HepG2 (cell line): Measurements from ENCODE around the gene CDC34. TPM values are rescaled to one million over a fixed set of nuclear protein-coding genes. Genes with fewer than 3 reads are reported as not detected.

Experiments
- BORCS8-MEF2B ChIP-seq: sonication (generic); formaldehyde crosslinking; IDR thresholded peaks from 2 replicates; pipeline ENCODE4 v1.8.0; 2022; ENCODE audit warnings: mild to moderate bottlenecking, missing genetic modification reagents
- FLYWCH1 ChIP-seq: sonication (generic); formaldehyde crosslinking; IDR thresholded peaks from 2 replicates; pipeline ENCODE4 v1.8.1; 2023; ENCODE audit warnings: mild to moderate bottlenecking, missing genetic modification reagents
- FOXC1 ChIP-seq: sonication (generic); formaldehyde crosslinking; IDR thresholded peaks from 2 replicates; pipeline ENCODE4 v1.8.0; 2022; ENCODE audit warnings: mild to moderate bottlenecking, missing genetic modification reagents, borderline replicate concordance
- GATAD2A ChIP-seq: IDR thresholded peaks from 2 replicates; pipeline ENCODE4 v1.6.1; 2016
- JUNB ChIP-seq: sonication (generic); formaldehyde crosslinking; IDR thresholded peaks from 2 replicates; pipeline ENCODE4 v1.8.0; 2022; ENCODE audit warnings: missing genetic modification reagents, mild to moderate bottlenecking, borderline replicate concordance
- MBNL3 ChIP-seq: fragments of 250-450 bp; sonication (Bioruptor Pico); conservative IDR thresholded peaks from 2 replicates; pipeline ENCODE4 v1.8.0; 2022; ENCODE audit warnings: mild to moderate bottlenecking, inconsistent platforms
- ONECUT2 ChIP-seq: sonication (generic); formaldehyde crosslinking; IDR thresholded peaks from 2 replicates; pipeline ENCODE4 v1.4.0; 2020; ENCODE audit warnings: missing genetic modification reagents
- SIN3A ChIP-seq: IDR thresholded peaks from 2 replicates; pipeline ENCODE4 v1.6.1; 2011; ENCODE audit warnings: low read depth, mild to moderate bottlenecking, control low read depth, low read length, borderline replicate concordance
- TBX3 ChIP-seq: fragments of 450-650 bp; IDR thresholded peaks from 2 replicates; pipeline ENCODE4 v1.6.1; 2017; ENCODE audit warnings: antibody characterized with exemption, mild to moderate bottlenecking, inconsistent platforms, borderline replicate concordance
- THAP11 ChIP-seq: IDR thresholded peaks from 2 replicates; pipeline ENCODE4 v1.6.1; 2016; ENCODE audit warnings: missing biosample characterization, missing genetic modification reagents
- ZBTB42 ChIP-seq: sonication (generic); formaldehyde crosslinking; IDR thresholded peaks from 2 replicates; pipeline ENCODE4 v1.5.0; 2020; ENCODE audit warnings: mild to moderate bottlenecking, missing genetic modification reagents
- ZBTB8A ChIP-seq: sonication (generic); formaldehyde crosslinking; IDR thresholded peaks from 2 replicates; pipeline ENCODE4 v1.4.0; 2020; ENCODE audit warnings: mild to moderate bottlenecking, low read depth, missing genetic modification reagents, borderline replicate concordance
- ZNF556 ChIP-seq: sonication (generic); formaldehyde crosslinking; IDR thresholded peaks from 2 replicates; pipeline ENCODE4 v1.4.0; 2020; ENCODE audit warnings: mild to moderate bottlenecking, missing genetic modification reagents, borderline replicate concordance
- ZNF678 ChIP-seq: sonication (generic); formaldehyde crosslinking; IDR thresholded peaks from 2 replicates; pipeline ENCODE4 v1.4.0; 2020; ENCODE audit warnings: mild to moderate bottlenecking, missing genetic modification reagents
- ZNF709 ChIP-seq: sonication (generic); formaldehyde crosslinking; IDR thresholded peaks from 2 replicates; pipeline ENCODE4 v1.5.0; 2020; ENCODE audit warnings: mild to moderate bottlenecking, missing genetic modification reagents
- ZNF768 ChIP-seq: sonication (generic); formaldehyde crosslinking; IDR thresholded peaks from 2 replicates; pipeline ENCODE4 v1.4.0; 2020; ENCODE audit warnings: missing genetic modification reagents
- polyA plus RNA-seq, 8 experiments: library from polyadenylated mRNA; depleted of rRNA in 3 of 8; stranded (reverse) in 7 of 8; unstranded in 1 of 8; fragments of >200 nt; fragmentation: Illumina TruSeq in 4 of 8; extraction: Trizol in 4 of 8; gene quantifications; 2 replicates each; pipeline versions ENCODE4 v1.2.1 to v1.2.3, GENCODE V29; 2011 to 2016; ENCODE audit warnings: low read depth in 4 of 8, missing spikeins in 1 of 8, mixed read lengths in 1 of 8; ENCODE audit not compliant: insufficient read depth in 1 of 8
- total RNA-seq, 5 experiments: library from RNA; depleted of rRNA; stranded (reverse); fragments of >200 nt; fragmentation: Illumina TruSeq; extraction: Trizol; gene quantifications; 2 replicates each; pipeline ENCODE4 v1.2.3, GENCODE V29; 2016; ENCODE audit warnings: low read depth in 1 of 5
- TF ChIP-seq, protein P1 (sequence below): sonication (generic); formaldehyde crosslinking; IDR thresholded peaks from 2 replicates; pipeline ENCODE4 v1.5.1; 2020; ENCODE audit warnings: mild to moderate bottlenecking, missing genetic modification reagents, borderline replicate concordance
- TF ChIP-seq, protein P2 (sequence below): sonication (generic); formaldehyde crosslinking; IDR thresholded peaks from 2 replicates; pipeline ENCODE4 v1.5.1; 2020; ENCODE audit warnings: missing genetic modification reagents, mild to moderate bottlenecking, borderline replicate concordance
- TF ChIP-seq, protein P3 (sequence below): sonication (generic); formaldehyde crosslinking; IDR thresholded peaks from 2 replicates; pipeline ENCODE4 v1.5.1; 2020; ENCODE audit warnings: mild to moderate bottlenecking, moderate library complexity, missing genetic modification reagents

CDC34 gene
- total and polyA plus RNA-seq, 2 of the 13 experiments (the other 11 are each of a cell fraction or from before 2014, with no cell fraction given), result 138 to 150 TPM

DNA sequence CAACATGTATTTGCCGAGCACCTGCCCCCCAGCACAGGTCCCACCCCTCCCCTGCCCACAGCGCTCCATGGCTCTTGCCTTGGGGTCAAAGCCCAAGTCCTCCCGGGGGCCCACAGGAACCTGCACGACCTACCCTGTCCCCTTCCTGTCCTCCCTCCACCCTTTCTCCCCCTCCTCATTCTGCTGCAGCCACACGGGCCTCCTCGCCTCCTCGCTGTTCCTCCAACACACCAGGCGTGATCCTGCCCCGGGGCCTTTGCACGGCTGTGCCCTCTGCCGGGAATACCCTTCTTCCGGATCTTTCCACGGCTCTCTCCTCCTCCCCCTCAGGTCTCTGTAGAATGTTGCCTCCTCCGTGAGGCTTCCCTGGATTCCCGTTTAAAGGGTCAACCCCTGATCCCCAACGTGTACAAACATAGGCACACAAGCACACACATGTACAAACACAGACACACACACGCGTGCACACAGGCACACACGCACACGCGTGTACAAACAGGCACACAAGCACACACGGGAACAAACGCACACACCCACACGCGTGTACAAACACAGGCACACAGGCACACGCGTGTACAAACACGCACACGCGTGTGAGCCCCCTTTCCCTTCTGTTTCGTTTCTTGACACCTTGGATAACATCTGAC, 32.5 kb upstream of the CDC34 start (continued):
- TF ChIP-seq, protein P1, sequence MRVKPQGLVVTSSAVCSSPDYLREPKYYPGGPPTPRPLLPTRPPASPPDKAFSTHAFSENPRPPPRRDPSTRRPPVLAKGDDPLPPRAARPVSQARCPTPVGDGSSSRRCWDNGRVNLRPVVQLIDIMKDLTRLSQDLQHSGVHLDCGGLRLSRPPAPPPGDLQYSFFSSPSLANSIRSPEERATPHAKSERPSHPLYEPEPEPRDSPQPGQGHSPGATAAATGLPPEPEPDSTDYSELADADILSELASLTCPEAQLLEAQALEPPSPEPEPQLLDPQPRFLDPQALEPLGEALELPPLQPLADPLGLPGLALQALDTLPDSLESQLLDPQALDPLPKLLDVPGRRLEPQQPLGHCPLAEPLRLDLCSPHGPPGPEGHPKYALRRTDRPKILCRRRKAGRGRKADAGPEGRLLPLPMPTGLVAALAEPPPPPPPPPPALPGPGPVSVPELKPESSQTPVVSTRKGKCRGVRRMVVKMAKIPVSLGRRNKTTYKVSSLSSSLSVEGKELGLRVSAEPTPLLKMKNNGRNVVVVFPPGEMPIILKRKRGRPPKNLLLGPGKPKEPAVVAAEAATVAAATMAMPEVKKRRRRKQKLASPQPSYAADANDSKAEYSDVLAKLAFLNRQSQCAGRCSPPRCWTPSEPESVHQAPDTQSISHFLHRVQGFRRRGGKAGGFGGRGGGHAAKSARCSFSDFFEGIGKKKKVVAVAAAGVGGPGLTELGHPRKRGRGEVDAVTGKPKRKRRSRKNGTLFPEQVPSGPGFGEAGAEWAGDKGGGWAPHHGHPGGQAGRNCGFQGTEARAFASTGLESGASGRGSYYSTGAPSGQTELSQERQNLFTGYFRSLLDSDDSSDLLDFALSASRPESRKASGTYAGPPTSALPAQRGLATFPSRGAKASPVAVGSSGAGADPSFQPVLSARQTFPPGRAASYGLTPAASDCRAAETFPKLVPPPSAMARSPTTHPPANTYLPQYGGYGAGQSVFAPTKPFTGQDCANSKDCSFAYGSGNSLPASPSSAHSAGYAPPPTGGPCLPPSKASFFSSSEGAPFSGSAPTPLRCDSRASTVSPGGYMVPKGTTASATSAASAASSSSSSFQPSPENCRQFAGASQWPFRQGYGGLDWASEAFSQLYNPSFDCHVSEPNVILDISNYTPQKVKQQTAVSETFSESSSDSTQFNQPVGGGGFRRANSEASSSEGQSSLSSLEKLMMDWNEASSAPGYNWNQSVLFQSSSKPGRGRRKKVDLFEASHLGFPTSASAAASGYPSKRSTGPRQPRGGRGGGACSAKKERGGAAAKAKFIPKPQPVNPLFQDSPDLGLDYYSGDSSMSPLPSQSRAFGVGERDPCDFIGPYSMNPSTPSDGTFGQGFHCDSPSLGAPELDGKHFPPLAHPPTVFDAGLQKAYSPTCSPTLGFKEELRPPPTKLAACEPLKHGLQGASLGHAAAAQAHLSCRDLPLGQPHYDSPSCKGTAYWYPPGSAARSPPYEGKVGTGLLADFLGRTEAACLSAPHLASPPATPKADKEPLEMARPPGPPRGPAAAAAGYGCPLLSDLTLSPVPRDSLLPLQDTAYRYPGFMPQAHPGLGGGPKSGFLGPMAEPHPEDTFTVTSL, result no peak
- TF ChIP-seq ONECUT2 (CRISPR knock-in tag) (no peak), TBX3 (no peak), ZNF678 (CRISPR knock-in tag) (no peak), ZBTB42 (CRISPR knock-in tag) (no peak), FOXC1 (CRISPR knock-in tag) (peak; percentile 80), SIN3A (no peak), THAP11 (no peak), ZNF768 (CRISPR knock-in tag) (no peak), JUNB (CRISPR knock-in tag) (no peak), GATAD2A (CRISPR knock-in tag) (no peak), BORCS8-MEF2B (CRISPR knock-in tag) (0 out of 2 replicates have a peak, but pooled peaks have one; percentile 53), FLYWCH1 (CRISPR knock-in tag) (no peak), ZNF709 (CRISPR knock-in tag) (no peak), ZNF556 (no peak), ZBTB8A (CRISPR knock-in tag) (no peak), MBNL3 (CRISPR knock-in tag) (no peak)
- TF ChIP-seq, protein P2, sequence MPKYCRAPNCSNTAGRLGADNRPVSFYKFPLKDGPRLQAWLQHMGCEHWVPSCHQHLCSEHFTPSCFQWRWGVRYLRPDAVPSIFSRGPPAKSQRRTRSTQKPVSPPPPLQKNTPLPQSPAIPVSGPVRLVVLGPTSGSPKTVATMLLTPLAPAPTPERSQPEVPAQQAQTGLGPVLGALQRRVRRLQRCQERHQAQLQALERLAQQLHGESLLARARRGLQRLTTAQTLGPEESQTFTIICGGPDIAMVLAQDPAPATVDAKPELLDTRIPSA (CRISPR knock-in tag), result no peak
- TF ChIP-seq, protein P3, sequence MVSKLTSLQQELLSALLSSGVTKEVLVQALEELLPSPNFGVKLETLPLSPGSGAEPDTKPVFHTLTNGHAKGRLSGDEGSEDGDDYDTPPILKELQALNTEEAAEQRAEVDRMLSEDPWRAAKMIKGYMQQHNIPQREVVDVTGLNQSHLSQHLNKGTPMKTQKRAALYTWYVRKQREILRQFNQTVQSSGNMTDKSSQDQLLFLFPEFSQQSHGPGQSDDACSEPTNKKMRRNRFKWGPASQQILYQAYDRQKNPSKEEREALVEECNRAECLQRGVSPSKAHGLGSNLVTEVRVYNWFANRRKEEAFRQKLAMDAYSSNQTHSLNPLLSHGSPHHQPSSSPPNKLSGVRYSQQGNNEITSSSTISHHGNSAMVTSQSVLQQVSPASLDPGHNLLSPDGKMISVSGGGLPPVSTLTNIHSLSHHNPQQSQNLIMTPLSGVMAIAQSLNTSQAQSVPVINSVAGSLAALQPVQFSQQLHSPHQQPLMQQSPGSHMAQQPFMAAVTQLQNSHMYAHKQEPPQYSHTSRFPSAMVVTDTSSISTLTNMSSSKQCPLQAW (CRISPR knock-in tag), result 0 out of 2 replicates have a peak, but pooled peaks have one; percentile 18
